ENCODE measurements around the gene CLIP2.
"Not testable (repeated sequence)": the region's sequence is repeated elsewhere in the genome, so short reads cannot be mapped to it uniquely, and the experiment has no call there.

The CLIP2 gene

DNA sequence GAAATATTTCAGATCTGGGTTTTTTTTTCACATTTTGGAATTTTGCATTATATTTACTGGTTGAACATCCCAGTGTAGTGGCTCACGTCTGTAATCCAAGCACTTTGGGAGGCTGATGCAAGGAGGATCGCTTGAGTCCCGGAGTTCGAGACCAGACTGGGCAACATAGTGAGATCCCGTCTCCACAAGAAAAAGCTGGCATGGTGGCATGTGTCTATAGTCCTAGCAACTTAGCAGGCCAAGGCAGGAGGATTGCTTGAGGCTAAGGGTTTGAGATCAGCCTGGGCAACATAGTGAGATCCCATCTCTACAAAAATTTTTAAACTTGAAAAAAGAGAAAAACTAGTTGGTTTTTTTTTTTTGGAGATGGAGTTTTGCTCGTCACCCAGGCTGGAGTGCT is 41.1 kb upstream of the CLIP2 start:
- no peaks in the 10 kb centered on the region for H3K9me2 ChIP-seq (replicated peaks; ENCODE audit: low read depth, low read length)
- no peaks in the 10 kb centered on the region for H3F3A ChIP-seq (ENCODE audit: low read depth)
- no peaks in the 10 kb centered on the region for H3K27me3 ChIP-seq (ENCODE audit: insufficient read depth, low read length, poor library complexity, severe bottlenecking)
- no peaks in the 10 kb centered on the region for H3K9me3 ChIP-seq (ENCODE audit: insufficient read depth, low read depth, low read length)
- H3K36me3 ChIP-seq (ENCODE audit: insufficient read depth, low read length) = peaks cover 49% of the 10 kb centered on the region; the same call in 1 of the 2 replicates
- peak overlapping the region; percentile 53 for H3K9ac ChIP-seq (ENCODE audit: low read depth, low read length, poor library complexity, severe bottlenecking)
- peaks cover 57% of the 10 kb centered on the region for H3K79me2 ChIP-seq (ENCODE audit: insufficient read depth, low read length)
- peaks cover 27% of the 10 kb centered on the region for H4K20me1 ChIP-seq (ENCODE audit: insufficient read depth, low read length, poor library complexity, severe bottlenecking)
- peaks cover 16% of the 10 kb centered on the region for H3K4me1 ChIP-seq (ENCODE audit: insufficient read depth, low read length, poor library complexity, severe bottlenecking)
- H3K4me3 ChIP-seq (ENCODE audit: low read length, poor library complexity, severe bottlenecking) = no peak overlapping the region
- H2AFZ ChIP-seq (ENCODE audit: low read length) = no peak overlapping the region
- TF ChIP-seq EZH2phosphoT487 (IDR thresholded peaks at IDR 0.05; ENCODE audit: borderline replicate concordance) = no peak
- TF ChIP-seq, protein P1, sequence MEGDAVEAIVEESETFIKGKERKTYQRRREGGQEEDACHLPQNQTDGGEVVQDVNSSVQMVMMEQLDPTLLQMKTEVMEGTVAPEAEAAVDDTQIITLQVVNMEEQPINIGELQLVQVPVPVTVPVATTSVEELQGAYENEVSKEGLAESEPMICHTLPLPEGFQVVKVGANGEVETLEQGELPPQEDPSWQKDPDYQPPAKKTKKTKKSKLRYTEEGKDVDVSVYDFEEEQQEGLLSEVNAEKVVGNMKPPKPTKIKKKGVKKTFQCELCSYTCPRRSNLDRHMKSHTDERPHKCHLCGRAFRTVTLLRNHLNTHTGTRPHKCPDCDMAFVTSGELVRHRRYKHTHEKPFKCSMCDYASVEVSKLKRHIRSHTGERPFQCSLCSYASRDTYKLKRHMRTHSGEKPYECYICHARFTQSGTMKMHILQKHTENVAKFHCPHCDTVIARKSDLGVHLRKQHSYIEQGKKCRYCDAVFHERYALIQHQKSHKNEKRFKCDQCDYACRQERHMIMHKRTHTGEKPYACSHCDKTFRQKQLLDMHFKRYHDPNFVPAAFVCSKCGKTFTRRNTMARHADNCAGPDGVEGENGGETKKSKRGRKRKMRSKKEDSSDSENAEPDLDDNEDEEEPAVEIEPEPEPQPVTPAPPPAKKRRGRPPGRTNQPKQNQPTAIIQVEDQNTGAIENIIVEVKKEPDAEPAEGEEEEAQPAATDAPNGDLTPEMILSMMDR (conservative IDR thresholded peaks at IDR 0.05; ENCODE audit: low read length) = no peak
- peak overlapping the region; percentile 51 for H3K4me2 ChIP-seq (ENCODE audit: low read depth, low read length, poor library complexity, severe bottlenecking)

GRCh38 chr7:74249058-74249457 is 40.1 kb upstream of the CLIP2 start:
- peaks cover 63% of the 10 kb centered on the region for H3K79me2 ChIP-seq (ENCODE audit: insufficient read depth, low read length)

DNA sequence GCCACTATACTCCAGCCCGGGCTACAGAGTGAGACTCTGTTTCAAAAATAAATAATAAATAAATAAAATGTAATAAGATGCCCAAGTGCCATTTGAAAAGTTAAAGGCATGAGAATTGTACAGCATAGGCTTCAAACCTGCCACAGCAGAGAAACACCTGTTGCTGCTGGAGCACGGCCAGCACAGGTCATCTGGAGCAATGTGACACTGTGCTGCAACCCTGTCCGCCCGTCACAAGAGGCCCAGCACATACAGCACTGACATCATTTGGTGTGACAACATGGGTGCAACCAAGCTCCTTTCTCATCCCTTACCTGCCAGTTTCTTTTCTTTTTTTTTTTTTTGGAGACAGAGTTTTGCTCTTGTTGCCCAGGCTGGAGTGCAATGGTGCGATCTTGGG is 36.3 kb upstream of the CLIP2 start:
- H3F3A ChIP-seq (ENCODE audit: low read depth) = peaks cover 4% of the 10 kb centered on the region; the same call in 1 of the 2 replicates
- peaks cover 69% of the 10 kb centered on the region for H3K79me2 ChIP-seq (ENCODE audit: insufficient read depth, low read length)
- H3K9ac ChIP-seq (ENCODE audit: low read depth, low read length, poor library complexity, severe bottlenecking) = peak overlapping the region; percentile 95
- no peaks in the 10 kb centered on the region for H3K9me3 ChIP-seq (ENCODE audit: insufficient read depth, low read depth, low read length)
- peak overlapping the region; percentile 80 for H3K4me2 ChIP-seq (ENCODE audit: low read depth, low read length, poor library complexity, severe bottlenecking)
- peaks cover 24% of the 10 kb centered on the region; the same call in 1 of the 2 replicates for H3K36me3 ChIP-seq (ENCODE audit: insufficient read depth, low read length)
- no peaks in the 10 kb centered on the region for H3K9me2 ChIP-seq (replicated peaks; ENCODE audit: low read depth, low read length)
- TF ChIP-seq EZH2phosphoT487 (IDR thresholded peaks at IDR 0.05; ENCODE audit: borderline replicate concordance) = no peak
- TF ChIP-seq, protein P1 (conservative IDR thresholded peaks at IDR 0.05; ENCODE audit: low read length) = no peak
- peaks cover 33% of the 10 kb centered on the region for H3K4me1 ChIP-seq (ENCODE audit: insufficient read depth, low read length, poor library complexity, severe bottlenecking)
- H2AFZ ChIP-seq (ENCODE audit: low read length) = no peak overlapping the region
- H3K4me3 ChIP-seq (ENCODE audit: low read length, poor library complexity, severe bottlenecking) = peak overlapping the region; percentile 87
- no peaks in the 10 kb centered on the region for H3K27me3 ChIP-seq (ENCODE audit: insufficient read depth, low read length, poor library complexity, severe bottlenecking)
- H4K20me1 ChIP-seq (ENCODE audit: insufficient read depth, low read length, poor library complexity, severe bottlenecking) = peaks cover 22% of the 10 kb centered on the region

More at GRCh38 chr7:74249058-74249457, 40.1 kb upstream of the CLIP2 start:
- H3K9me2 ChIP-seq (replicated peaks; ENCODE audit: low read depth, low read length); H3K27me3 ChIP-seq (ENCODE audit: insufficient read depth, low read length, poor library complexity, severe bottlenecking); H3K9me3 ChIP-seq (ENCODE audit: insufficient read depth, low read depth, low read length); H3K4me3 ChIP-seq (ENCODE audit: low read length, poor library complexity, severe bottlenecking); H3K9ac ChIP-seq (ENCODE audit: low read depth, low read length, poor library complexity, severe bottlenecking); H3K4me2 ChIP-seq (ENCODE audit: low read depth, low read length, poor library complexity, severe bottlenecking); H2AFZ ChIP-seq (ENCODE audit: low read length); H3F3A ChIP-seq (ENCODE audit: low read depth): not testable (repeated sequence)
- H3K36me3 ChIP-seq (ENCODE audit: insufficient read depth, low read length) = peaks cover 44% of the 10 kb centered on the region; the same call in 1 of the 2 replicates
- peaks cover 27% of the 10 kb centered on the region for H4K20me1 ChIP-seq (ENCODE audit: insufficient read depth, low read length, poor library complexity, severe bottlenecking)
- peaks cover 22% of the 10 kb centered on the region for H3K4me1 ChIP-seq (ENCODE audit: insufficient read depth, low read length, poor library complexity, severe bottlenecking)

- Histone ChIP-seq H3K9ac (ENCODE audit: low read depth, low read length, poor library complexity, severe bottlenecking) (peak overlapping the region; percentile 95), H4K20me1 (ENCODE audit: insufficient read depth, low read length, poor library complexity, severe bottlenecking) (peaks cover 20% of the 10 kb centered on the region), H3K36me3 (ENCODE audit: insufficient read depth, low read length) (peaks cover 20% of the 10 kb centered on the region; the same call in 1 of the 2 replicates), H3F3A (ENCODE audit: low read depth) (peaks cover 4% of the 10 kb centered on the region; the same call in 1 of the 2 replicates), H3K4me2 (ENCODE audit: low read depth, low read length, poor library complexity, severe bottlenecking) (peak overlapping the region; percentile 80), H3K4me1 (ENCODE audit: insufficient read depth, low read length, poor library complexity, severe bottlenecking) (peaks cover 33% of the 10 kb centered on the region), H3K27me3 (ENCODE audit: insufficient read depth, low read length, poor library complexity, severe bottlenecking) (no peaks in the 10 kb centered on the region), H2AFZ (ENCODE audit: low read length) (no peak overlapping the region), H3K9me3 (ENCODE audit: insufficient read depth, low read depth, low read length) (no peaks in the 10 kb centered on the region), H3K4me3 (ENCODE audit: low read length, poor library complexity, severe bottlenecking) (peak overlapping the region; percentile 87), H3K9me2 (replicated peaks; ENCODE audit: low read depth, low read length) (no peaks in the 10 kb centered on the region), H3K79me2 (ENCODE audit: insufficient read depth, low read length) (peaks cover 64% of the 10 kb centered on the region)
- TF ChIP-seq EZH2phosphoT487 (IDR thresholded peaks at IDR 0.05; ENCODE audit: borderline replicate concordance) = no peak
- TF ChIP-seq, protein P1 (conservative IDR thresholded peaks at IDR 0.05; ENCODE audit: low read length) = no peak
Measured at GRCh38 chr7:74253331-74253730, 35.9 kb upstream of the CLIP2 start.

All from Loucy (cell line).